ENCODE data around the gene NCOA1.
"Not testable (repeated sequence)": the region's sequence is repeated elsewhere in the genome, so short reads cannot be mapped to it uniquely, and the experiment has no call there.

The NCOA1 gene

GRCh38 chr2:24594283-24594682 is 103.2 kb downstream of the NCOA1 start (continued):
- TF ChIP-seq CREB5 (CRISPR knock-in tag; IDR thresholded peaks at IDR 0.05; ENCODE audit: low read depth) = no peak

DNA sequence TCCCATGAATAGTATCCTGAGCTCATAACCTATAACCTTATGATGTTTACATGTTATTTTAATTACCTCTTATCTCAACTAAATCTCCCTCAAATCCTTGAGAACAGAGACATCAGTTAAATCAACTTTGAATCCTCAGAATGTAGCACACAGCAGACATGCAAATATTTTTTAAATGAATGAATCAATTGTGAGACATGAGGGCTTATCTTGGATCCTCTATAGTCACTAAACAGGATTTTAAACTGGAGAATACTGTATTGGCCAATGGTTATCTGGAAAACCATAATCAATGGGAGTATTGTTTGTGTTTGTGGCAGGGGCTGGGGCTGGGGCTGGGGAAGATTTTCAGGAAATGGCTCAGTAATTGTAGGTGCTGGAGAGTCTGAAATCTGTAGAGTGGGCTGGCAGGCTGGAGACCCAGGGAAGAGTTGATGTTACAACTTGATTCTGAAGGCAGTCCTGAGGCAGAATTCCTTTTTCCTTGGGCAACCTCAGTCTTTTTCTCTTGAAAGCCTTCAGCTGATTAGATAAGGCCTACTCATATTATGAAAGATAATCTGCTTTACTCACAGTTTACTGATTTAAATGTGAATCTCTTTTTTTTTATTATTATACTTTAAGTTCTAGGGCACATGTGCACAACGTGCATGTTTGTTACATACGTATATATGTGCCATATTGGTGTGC is 106.3 kb downstream of the NCOA1 start:
- TF ChIP-seq CSDC2 (CRISPR knock-in tag; IDR thresholded peaks at IDR 0.05) = no peak
- no peak for TF ChIP-seq GLIS3 (CRISPR knock-in tag; IDR thresholded peaks at IDR 0.05)
- no peak for TF ChIP-seq ZNF8 (CRISPR knock-in tag; IDR thresholded peaks at IDR 0.05)
- no peak for TF ChIP-seq POU6F1 (CRISPR knock-in tag; IDR thresholded peaks at IDR 0.05; ENCODE audit: borderline replicate concordance, low read depth)
- TF ChIP-seq ZNF70 (CRISPR knock-in tag; IDR thresholded peaks at IDR 0.05) = no peak
- no peak for TF ChIP-seq BACH2 (CRISPR knock-in tag; IDR thresholded peaks at IDR 0.05; ENCODE audit: borderline replicate concordance)
- TF ChIP-seq ZNF565 (CRISPR knock-in tag; conservative IDR thresholded peaks at IDR 0.05; ENCODE audit: low read depth) = no peak
- TF ChIP-seq RARB (CRISPR knock-in tag; IDR thresholded peaks at IDR 0.05) = no peak
- no peak for TF ChIP-seq SNAI2 (CRISPR knock-in tag; IDR thresholded peaks at IDR 0.05)
- TF ChIP-seq ZFP3 (CRISPR knock-in tag; IDR thresholded peaks at IDR 0.05) = no peak
- TF ChIP-seq, protein P1, sequence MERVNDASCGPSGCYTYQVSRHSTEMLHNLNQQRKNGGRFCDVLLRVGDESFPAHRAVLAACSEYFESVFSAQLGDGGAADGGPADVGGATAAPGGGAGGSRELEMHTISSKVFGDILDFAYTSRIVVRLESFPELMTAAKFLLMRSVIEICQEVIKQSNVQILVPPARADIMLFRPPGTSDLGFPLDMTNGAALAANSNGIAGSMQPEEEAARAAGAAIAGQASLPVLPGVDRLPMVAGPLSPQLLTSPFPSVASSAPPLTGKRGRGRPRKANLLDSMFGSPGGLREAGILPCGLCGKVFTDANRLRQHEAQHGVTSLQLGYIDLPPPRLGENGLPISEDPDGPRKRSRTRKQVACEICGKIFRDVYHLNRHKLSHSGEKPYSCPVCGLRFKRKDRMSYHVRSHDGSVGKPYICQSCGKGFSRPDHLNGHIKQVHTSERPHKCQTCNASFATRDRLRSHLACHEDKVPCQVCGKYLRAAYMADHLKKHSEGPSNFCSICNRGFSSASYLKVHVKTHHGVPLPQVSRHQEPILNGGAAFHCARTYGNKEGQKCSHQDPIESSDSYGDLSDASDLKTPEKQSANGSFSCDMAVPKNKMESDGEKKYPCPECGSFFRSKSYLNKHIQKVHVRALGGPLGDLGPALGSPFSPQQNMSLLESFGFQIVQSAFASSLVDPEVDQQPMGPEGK (CRISPR knock-in tag; IDR thresholded peaks at IDR 0.05; ENCODE audit: borderline replicate concordance) = no peak
- no peak for TF ChIP-seq CSRNP3 (CRISPR knock-in tag; IDR thresholded peaks at IDR 0.05)
- no peak for TF ChIP-seq ISL1 (CRISPR knock-in tag; IDR thresholded peaks at IDR 0.05)
- no peak for TF ChIP-seq TCF4 (CRISPR knock-in tag; IDR thresholded peaks at IDR 0.05; ENCODE audit: borderline replicate concordance)
- TF ChIP-seq ZFP30 (CRISPR knock-in tag; IDR thresholded peaks at IDR 0.05) = no peak
- TF ChIP-seq ZC3H10 (CRISPR knock-in tag; IDR thresholded peaks at IDR 0.05) = no peak
- TF ChIP-seq PPARA (CRISPR knock-in tag; IDR thresholded peaks at IDR 0.05; ENCODE audit: borderline replicate concordance) = no peak
- TF ChIP-seq ESRRG (CRISPR knock-in tag; IDR thresholded peaks at IDR 0.05) = no peak
- no peak for ATAC-seq

DNA sequence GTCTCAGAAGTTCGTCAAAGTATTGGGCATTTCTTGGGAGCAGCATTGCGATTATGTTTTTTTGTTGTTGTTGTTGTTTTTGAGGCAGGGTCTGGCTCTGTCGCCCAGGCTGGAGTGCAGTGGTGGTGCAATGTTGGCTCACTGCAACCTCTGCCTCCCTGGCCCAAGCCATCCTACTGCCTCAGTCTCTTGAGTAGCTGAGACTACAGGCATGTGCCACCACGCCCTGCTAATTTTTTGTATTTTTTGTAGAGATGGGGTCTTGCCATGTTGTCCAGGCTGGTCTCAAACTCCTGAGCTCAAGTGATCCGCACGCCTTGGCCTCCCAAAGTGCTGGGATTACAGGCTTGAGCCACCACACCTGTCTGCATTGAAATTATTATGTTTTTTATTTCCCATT is 109.1 kb downstream of the NCOA1 start:
- ATAC-seq = not testable (repeated sequence)

- TF ChIP-seq ZC3H10 (CRISPR knock-in tag; IDR thresholded peaks at IDR 0.05) = no peak
- TF ChIP-seq POU6F1 (CRISPR knock-in tag; IDR thresholded peaks at IDR 0.05; ENCODE audit: borderline replicate concordance, low read depth) = no peak
- TF ChIP-seq, protein P2, sequence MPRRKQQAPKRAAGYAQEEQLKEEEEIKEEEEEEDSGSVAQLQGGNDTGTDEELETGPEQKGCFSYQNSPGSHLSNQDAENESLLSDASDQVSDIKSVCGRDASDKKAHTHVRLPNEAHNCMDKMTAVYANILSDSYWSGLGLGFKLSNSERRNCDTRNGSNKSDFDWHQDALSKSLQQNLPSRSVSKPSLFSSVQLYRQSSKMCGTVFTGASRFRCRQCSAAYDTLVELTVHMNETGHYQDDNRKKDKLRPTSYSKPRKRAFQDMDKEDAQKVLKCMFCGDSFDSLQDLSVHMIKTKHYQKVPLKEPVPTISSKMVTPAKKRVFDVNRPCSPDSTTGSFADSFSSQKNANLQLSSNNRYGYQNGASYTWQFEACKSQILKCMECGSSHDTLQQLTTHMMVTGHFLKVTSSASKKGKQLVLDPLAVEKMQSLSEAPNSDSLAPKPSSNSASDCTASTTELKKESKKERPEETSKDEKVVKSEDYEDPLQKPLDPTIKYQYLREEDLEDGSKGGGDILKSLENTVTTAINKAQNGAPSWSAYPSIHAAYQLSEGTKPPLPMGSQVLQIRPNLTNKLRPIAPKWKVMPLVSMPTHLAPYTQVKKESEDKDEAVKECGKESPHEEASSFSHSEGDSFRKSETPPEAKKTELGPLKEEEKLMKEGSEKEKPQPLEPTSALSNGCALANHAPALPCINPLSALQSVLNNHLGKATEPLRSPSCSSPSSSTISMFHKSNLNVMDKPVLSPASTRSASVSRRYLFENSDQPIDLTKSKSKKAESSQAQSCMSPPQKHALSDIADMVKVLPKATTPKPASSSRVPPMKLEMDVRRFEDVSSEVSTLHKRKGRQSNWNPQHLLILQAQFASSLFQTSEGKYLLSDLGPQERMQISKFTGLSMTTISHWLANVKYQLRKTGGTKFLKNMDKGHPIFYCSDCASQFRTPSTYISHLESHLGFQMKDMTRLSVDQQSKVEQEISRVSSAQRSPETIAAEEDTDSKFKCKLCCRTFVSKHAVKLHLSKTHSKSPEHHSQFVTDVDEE (CRISPR knock-in tag; IDR thresholded peaks at IDR 0.05) = no peak
- TF ChIP-seq CREB5 (CRISPR knock-in tag; IDR thresholded peaks at IDR 0.05; ENCODE audit: low read depth) = no peak
- ATAC-seq = no peak
These were observed 120.6 kb downstream of the NCOA1 start for GRCh38 chr2:24611631-24612030.

All from SK-N-SH treated with all-trans-retinoic acid at 6 μM for 48 hours (cell line).